ENCODE measurements around the gene HOXD4.

HOXD4 gene

DNA sequence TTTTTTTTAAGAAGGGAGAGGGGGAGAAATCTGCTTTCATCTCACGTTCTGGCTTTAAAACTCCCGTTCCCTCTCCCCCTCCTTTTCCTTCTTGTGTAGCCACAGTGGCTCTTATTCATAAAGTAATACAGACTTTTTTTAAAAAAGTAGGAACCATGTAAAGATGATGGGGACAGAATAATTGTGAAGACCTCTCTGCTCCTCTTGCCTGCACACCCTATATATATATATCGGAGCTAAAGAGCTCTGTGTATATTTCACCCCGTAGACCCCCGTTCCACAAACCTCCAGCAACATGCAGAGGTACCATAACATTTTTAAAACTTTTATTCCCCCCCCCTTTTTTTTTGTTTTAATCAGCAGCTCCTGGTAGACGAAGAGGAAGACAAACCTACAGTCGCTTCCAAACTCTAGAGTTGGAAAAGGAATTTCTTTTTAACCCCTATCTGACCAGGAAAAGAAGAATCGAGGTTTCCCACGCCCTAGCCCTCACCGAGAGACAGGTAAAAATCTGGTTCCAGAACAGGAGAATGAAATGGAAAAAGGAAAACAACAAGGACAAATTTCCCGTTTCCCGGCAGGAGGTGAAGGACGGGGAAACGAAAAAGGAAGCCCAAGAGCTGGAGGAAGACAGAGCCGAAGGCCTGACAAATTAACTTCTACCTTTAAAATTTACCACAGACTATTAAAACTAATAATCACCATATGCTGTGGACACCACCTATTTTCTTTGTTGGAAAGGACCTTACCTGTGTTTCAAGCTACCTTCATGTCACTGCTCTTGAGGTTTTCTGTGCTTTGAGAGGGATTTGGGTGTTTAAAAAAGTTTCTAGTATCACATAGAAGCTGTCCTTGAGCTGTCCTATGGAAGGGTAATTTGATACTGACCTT, 20.1 kb upstream of the HOXD4 start:
- H3K4me1 ChIP-seq (ENCODE audit: control insufficient read depth, low read depth, low read length): peaks cover 4% of the 10 kb centered on the region

DNA sequence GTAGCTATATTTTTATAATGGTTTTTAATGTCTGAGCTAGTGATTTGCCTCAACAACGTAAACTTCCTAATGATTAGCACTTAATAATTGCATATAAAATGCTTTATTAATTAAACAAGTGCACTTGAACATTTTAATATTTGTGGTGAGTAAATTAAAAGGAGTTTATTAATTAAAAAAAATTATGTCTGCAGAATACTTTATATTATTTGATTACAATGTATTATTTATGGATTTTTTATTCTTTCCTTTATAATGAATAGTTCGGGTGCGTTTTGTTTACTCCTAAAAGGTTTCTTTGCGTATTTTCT, 19.5 kb upstream of the HOXD4 start:
- Histone ChIP-seq H3K27me3 (ENCODE audit: control insufficient read depth, insufficient read depth, low read length) (peaks cover 100% of the 10 kb centered on the region), H3K27ac (ENCODE audit: low read length) (no peak overlapping the region), H3K36me3 (ENCODE audit: control insufficient read depth, low read depth, low read length) (no peaks in the 10 kb centered on the region), H3K9me3 (ENCODE audit: control insufficient read depth, low read depth, low read length) (no peaks in the 10 kb centered on the region), H3K4me1 (ENCODE audit: control insufficient read depth, low read depth, low read length) (peaks cover 4% of the 10 kb centered on the region), H3K4me3 (ENCODE audit: low read length) (no peak overlapping the region), H3K9ac (ENCODE audit: low read length) (no peak overlapping the region)

More for the DNA sequence above, 20.1 kb upstream of the HOXD4 start:
- H3K36me3 ChIP-seq (ENCODE audit: control insufficient read depth, low read depth, low read length): no peaks in the 10 kb centered on the region
- peaks cover 100% of the 10 kb centered on the region for H3K27me3 ChIP-seq (ENCODE audit: control insufficient read depth, insufficient read depth, low read length)
- no peak overlapping the region for H3K4me3 ChIP-seq (ENCODE audit: low read length)
- no peaks in the 10 kb centered on the region for H3K9me3 ChIP-seq (ENCODE audit: control insufficient read depth, low read depth, low read length)
- no peak overlapping the region for H3K9ac ChIP-seq (ENCODE audit: low read length)
- no peak overlapping the region for H3K27ac ChIP-seq (ENCODE audit: low read length)

DNA sequence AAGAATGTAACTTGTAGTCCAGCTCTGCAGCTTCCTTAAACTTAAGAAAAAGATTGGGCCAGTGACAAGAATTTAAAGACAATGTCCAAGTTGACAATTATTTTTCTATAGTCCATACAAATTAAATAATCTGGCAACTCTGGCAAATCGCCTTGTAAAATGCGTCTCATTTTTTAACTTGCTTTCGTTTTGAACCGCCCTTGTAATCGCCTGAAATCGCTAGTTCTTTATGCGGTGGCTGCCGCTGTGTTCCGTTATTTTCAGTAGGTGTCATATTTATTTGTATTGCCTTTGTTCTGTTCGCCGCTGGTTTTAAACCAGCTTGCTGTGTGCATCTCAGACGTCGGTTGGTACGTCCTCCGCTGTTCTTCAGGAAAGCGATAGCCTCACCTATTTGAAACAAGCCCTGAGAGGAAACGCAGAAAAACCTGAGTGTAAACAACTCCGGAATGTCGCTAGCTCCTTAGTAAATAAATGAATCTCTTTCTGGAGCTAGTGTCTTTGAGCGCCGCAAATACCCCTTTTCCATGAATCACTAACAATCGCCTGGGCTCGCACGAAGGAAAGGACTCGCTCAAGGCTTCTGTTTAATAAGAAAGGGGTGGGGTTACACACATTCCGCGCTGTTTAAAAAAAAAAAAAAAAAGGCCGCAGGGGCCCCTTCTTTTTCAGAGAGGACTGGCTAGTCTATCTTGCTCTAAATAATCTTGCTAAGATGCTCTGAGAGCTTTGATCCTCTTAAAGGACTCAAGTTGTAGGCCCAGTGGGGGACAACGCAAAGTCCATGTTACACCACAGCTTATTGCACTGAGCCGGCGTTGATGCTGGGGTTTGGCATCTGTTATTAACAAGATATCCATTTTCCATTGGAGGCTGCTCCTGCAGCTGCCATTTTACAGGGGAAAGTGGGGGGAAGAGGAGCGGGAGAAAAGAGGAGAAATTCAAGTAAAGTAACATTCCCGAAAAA, 18.9 kb upstream of the HOXD4 start:
- H3K4me3 ChIP-seq (ENCODE audit: low read length): no peak overlapping the region
- H3K36me3 ChIP-seq (ENCODE audit: control insufficient read depth, low read depth, low read length): no peaks in the 10 kb centered on the region
- H3K27ac ChIP-seq (ENCODE audit: low read length): no peak overlapping the region
- H3K27me3 ChIP-seq (ENCODE audit: control insufficient read depth, insufficient read depth, low read length): peaks cover 100% of the 10 kb centered on the region
- peaks cover 4% of the 10 kb centered on the region for H3K4me1 ChIP-seq (ENCODE audit: control insufficient read depth, low read depth, low read length)
- H3K9ac ChIP-seq (ENCODE audit: low read length): no peak overlapping the region
- no peaks in the 10 kb centered on the region for H3K9me3 ChIP-seq (ENCODE audit: control insufficient read depth, low read depth, low read length)

DNA sequence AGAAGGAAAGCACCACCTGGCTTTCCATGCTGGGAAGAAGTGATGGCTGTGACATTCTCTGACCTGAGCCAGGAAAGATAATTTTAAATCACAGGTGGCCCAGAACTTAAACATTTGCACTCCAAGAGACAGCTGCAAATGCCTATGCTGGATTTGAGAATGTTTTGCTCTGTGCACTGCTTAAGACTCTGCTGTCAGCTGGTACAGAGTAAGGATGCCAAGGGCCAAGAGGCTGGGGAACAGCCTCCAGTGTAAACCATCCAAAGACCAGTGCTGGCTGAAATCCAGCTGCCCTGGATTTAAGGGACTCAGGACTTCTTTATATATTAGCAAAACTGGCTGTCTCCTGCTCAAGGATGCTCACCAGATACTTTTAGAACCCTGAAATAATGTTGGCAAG, 18.0 kb upstream of the HOXD4 start:
- Histone ChIP-seq H3K27me3 (ENCODE audit: control insufficient read depth, insufficient read depth, low read length) (peaks cover 100% of the 10 kb centered on the region), H3K4me3 (ENCODE audit: low read length) (no peak overlapping the region), H3K9ac (ENCODE audit: low read length) (no peak overlapping the region), H3K9me3 (ENCODE audit: control insufficient read depth, low read depth, low read length) (no peaks in the 10 kb centered on the region), H3K36me3 (ENCODE audit: control insufficient read depth, low read depth, low read length) (no peaks in the 10 kb centered on the region), H3K27ac (ENCODE audit: low read length) (no peak overlapping the region), H3K4me1 (ENCODE audit: control insufficient read depth, low read depth, low read length) (peaks cover 3% of the 10 kb centered on the region)

DNA sequence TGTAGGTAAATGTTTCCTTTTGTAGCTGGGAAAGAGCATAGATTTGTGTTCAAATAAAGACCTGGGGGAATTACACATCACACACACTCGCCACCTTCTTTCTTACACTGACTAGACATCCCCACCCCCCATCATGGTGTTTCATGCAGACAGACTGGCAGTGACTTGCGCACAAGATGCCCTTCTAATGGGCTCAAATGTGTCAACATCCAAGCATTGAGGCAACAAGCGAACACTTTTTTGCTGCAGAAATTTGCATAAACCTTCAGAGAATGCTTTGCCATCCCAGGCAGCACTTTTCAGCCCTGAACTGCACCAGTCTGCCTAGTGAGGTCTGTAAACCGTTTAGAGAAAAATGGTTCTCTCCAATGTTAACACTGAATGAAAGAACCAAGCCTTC, 17.3 kb upstream of the HOXD4 start:
- no peak overlapping the region for H3K27ac ChIP-seq (ENCODE audit: low read length)
- no peaks in the 10 kb centered on the region for H3K9me3 ChIP-seq (ENCODE audit: control insufficient read depth, low read depth, low read length)
- H3K4me1 ChIP-seq (ENCODE audit: control insufficient read depth, low read depth, low read length): no peaks in the 10 kb centered on the region
- no peak overlapping the region for H3K4me3 ChIP-seq (ENCODE audit: low read length)
- H3K36me3 ChIP-seq (ENCODE audit: control insufficient read depth, low read depth, low read length): no peaks in the 10 kb centered on the region
- H3K9ac ChIP-seq (ENCODE audit: low read length): no peak overlapping the region
- peaks cover 100% of the 10 kb centered on the region for H3K27me3 ChIP-seq (ENCODE audit: control insufficient read depth, insufficient read depth, low read length)

DNA sequence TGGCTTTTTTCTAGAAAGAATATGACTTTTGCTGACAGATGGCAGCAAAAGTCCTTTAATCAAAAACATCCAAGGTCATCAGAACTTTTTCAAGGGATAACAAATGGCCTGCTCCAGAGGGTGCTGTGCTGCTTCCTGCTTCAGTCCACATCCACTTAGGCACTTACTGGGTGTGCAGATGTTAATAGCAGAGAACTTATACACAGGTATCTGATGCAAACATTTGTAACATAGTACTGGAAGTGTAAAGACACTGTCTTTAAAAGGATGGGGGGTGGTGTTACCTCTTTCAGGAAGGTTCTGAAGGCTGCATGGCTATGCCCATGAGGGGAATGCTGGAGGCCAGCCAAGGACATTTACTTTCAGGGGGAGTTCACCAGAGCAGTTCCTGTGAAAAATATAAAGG, 16.3 kb upstream of the HOXD4 start:
- no peaks in the 10 kb centered on the region for H3K36me3 ChIP-seq (ENCODE audit: control insufficient read depth, low read depth, low read length)
- H3K9me3 ChIP-seq (ENCODE audit: control insufficient read depth, low read depth, low read length): no peaks in the 10 kb centered on the region
- peaks cover 100% of the 10 kb centered on the region for H3K27me3 ChIP-seq (ENCODE audit: control insufficient read depth, insufficient read depth, low read length)
- H3K9ac ChIP-seq (ENCODE audit: low read length): no peak overlapping the region
- H3K4me3 ChIP-seq (ENCODE audit: low read length): no peak overlapping the region
- no peaks in the 10 kb centered on the region for H3K4me1 ChIP-seq (ENCODE audit: control insufficient read depth, low read depth, low read length)
- no peak overlapping the region for H3K27ac ChIP-seq (ENCODE audit: low read length)

DNA sequence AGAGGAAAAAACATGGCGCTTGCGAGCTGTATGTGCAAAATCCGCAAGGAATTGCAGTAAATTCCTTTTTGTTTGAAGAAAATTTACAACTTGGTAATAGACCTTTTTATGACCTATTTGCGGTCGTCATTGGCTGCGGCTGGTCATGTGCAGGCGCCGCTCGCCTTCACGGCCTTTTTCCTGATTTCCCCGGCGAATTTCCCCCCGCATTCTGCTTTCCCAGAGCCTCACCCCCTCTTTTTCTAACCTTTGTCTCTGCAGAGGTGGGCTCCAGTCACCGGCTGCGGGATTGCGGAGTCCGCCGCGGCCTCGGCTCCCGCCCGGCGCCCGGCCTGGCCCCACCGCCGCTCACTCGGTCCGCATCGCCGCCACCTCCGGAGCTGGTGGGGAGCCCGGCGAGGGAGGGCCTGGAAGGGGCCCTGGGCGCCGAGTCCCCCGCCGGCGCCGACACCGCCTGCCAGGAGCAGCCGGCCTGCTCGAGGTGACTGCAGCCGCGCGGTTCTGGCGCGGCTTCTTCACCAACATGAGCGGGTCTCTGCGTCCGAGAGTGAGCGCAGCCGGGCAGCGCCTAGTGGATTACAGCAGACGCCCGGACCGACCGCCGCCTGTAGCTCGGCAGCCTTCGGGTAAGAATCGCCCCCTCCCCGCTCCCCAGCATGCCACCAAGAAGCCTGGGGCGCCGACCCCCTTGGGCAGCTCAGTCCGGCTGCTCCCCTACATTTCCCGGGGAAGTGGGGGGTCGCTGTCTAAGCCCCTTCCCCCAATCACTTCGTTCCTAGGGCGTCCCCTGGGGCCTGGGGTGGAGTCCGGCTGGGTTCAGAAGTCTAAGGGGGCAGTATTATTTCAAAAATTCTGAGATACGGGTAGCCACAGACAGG, 14.7 kb upstream of the HOXD4 start:
- Histone ChIP-seq H3K4me1 (ENCODE audit: control insufficient read depth, low read depth, low read length) (no peaks in the 10 kb centered on the region), H3K9ac (ENCODE audit: low read length) (no peak overlapping the region), H3K27ac (ENCODE audit: low read length) (no peak overlapping the region), H3K27me3 (ENCODE audit: control insufficient read depth, insufficient read depth, low read length) (peaks cover 100% of the 10 kb centered on the region), H3K4me3 (ENCODE audit: low read length) (peak overlapping the region; percentile 47), H3K9me3 (ENCODE audit: control insufficient read depth, low read depth, low read length) (no peaks in the 10 kb centered on the region), H3K36me3 (ENCODE audit: control insufficient read depth, low read depth, low read length) (no peaks in the 10 kb centered on the region)

DNA sequence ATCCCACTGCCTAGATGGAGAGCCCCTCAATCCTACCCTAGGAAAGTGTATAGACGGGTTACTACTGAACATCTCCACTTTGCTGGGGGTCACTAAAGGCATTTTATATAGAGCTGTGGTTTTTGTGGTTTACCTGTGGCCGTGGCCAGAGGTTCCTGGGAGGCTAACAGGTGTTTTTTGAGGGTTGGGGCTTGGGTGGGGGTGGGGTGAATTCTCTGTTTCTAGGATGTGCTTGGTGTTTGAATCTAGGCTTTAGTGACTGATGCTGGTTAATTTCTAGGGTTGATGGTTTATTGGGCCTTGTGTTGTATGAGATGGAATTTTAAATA, 14.1 kb upstream of the HOXD4 start:
- Histone ChIP-seq H3K36me3 (ENCODE audit: control insufficient read depth, low read depth, low read length) (no peaks in the 10 kb centered on the region), H3K9ac (ENCODE audit: low read length) (no peak overlapping the region), H3K4me1 (ENCODE audit: control insufficient read depth, low read depth, low read length) (no peaks in the 10 kb centered on the region), H3K4me3 (ENCODE audit: low read length) (peak overlapping the region; percentile 47), H3K9me3 (ENCODE audit: control insufficient read depth, low read depth, low read length) (no peaks in the 10 kb centered on the region), H3K27me3 (ENCODE audit: control insufficient read depth, insufficient read depth, low read length) (peaks cover 100% of the 10 kb centered on the region), H3K27ac (ENCODE audit: low read length) (no peak overlapping the region)

DNA sequence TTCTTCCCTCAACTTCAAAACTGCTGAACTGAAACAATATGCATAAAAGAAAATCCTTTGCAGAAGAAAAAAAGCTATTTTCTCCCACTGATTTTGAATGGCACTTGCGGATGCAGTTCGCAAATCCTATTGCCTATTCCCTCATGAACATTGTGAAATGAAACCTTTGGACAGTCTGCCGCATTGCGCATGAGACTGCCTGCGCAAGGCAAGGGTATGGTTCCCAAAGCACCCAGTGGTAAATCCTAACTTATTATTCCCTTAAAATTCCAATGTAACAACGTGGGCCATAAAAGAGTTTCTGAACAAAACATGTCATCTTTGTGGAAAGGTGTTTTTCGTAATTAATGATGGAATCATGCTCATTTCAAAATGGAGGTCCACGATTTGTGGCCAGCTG, 13.4 kb upstream of the HOXD4 start:
- Histone ChIP-seq H3K9ac (ENCODE audit: low read length) (no peak overlapping the region), H3K36me3 (ENCODE audit: control insufficient read depth, low read depth, low read length) (no peaks in the 10 kb centered on the region), H3K9me3 (ENCODE audit: control insufficient read depth, low read depth, low read length) (no peaks in the 10 kb centered on the region), H3K4me3 (ENCODE audit: low read length) (no peak overlapping the region), H3K27ac (ENCODE audit: low read length) (no peak overlapping the region), H3K4me1 (ENCODE audit: control insufficient read depth, low read depth, low read length) (no peaks in the 10 kb centered on the region), H3K27me3 (ENCODE audit: control insufficient read depth, insufficient read depth, low read length) (peaks cover 100% of the 10 kb centered on the region)

DNA sequence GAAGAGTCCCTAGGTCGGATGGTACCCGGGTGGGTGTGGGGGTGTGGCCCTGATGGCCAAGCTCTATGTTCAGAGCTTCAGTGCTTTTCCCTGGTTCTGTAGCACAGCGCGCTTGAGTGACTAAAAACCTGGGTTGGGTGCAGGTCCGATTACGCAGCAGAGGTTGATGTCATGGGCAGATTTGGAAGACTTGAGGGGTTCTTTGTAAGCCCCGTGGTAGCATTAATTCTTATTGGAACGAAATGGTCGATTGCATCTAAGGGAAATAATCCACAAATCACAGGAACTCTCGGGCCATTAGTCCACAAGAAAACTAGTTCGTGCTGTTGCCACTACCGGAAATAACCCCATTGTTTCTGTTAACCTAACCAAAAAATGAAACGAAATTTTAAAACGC, 12.8 kb upstream of the HOXD4 start:
- Histone ChIP-seq H3K27me3 (ENCODE audit: control insufficient read depth, insufficient read depth, low read length) (peaks cover 100% of the 10 kb centered on the region), H3K4me1 (ENCODE audit: control insufficient read depth, low read depth, low read length) (no peaks in the 10 kb centered on the region), H3K4me3 (ENCODE audit: low read length) (no peak overlapping the region), H3K36me3 (ENCODE audit: control insufficient read depth, low read depth, low read length) (no peaks in the 10 kb centered on the region), H3K9ac (ENCODE audit: low read length) (no peak overlapping the region), H3K27ac (ENCODE audit: low read length) (no peak overlapping the region), H3K9me3 (ENCODE audit: control insufficient read depth, low read depth, low read length) (no peaks in the 10 kb centered on the region)

Measured in iPS-18a (cell line).